GM23338 (cell line): ENCODE results near the gene SOS2. TPM values are rescaled to one million over a fixed set of nuclear protein-coding genes. Genes with fewer than 3 reads are reported as not detected.

ENCODE experiments used
- ATAC-seq: fragments of 200-7000 bp; cut with Tn5 transposase; 3 replicates; pipeline ENCODE4 v1.9.1; 2020
- DNase-seq: peaks from one replicate; pipeline ENCODE4 v3.0.0-alpha.2; 2015; ENCODE audit warnings: low spot score
- H2AFZ ChIP-seq: fragments of 200-600 bp; sonication (generic); 2 replicates; pipeline ENCODE4 v1.8.0; 2016; ENCODE audit warnings: antibody characterized with exemption, mild to moderate bottlenecking, moderate library complexity
- H3F3A ChIP-seq: fragments of 200-600 bp; sonication (generic); replicated peaks from 2 replicates; pipeline ENCODE4 v1.8.0; 2017; ENCODE audit warnings: antibody characterized with exemption, mixed run types, low read depth
- H3K27ac ChIP-seq: fragments of 200-600 bp; sonication (generic); 2 replicates; pipeline ENCODE4 v1.6.1; 2016; ENCODE audit warnings: low read depth
- H3K27me3 ChIP-seq: fragments of 200-600 bp; sonication (generic); 2 replicates; pipeline ENCODE4 v1.8.0; 2016; ENCODE audit warnings: mild to moderate bottlenecking, mixed run types, moderate library complexity; ENCODE audit not compliant: insufficient read depth
- H3K36me3 ChIP-seq: fragments of 200-600 bp; sonication (generic); 2 replicates; pipeline ENCODE4 v1.8.0; 2016; ENCODE audit warnings: mild to moderate bottlenecking; ENCODE audit not compliant: insufficient read depth
- H3K4me1 ChIP-seq: fragments of 200-600 bp; sonication (generic); 2 replicates; pipeline ENCODE4 v1.8.0; 2016; ENCODE audit warnings: mild to moderate bottlenecking, moderate library complexity; ENCODE audit not compliant: insufficient read depth
- H3K4me2 ChIP-seq: fragments of 200-600 bp; sonication (generic); 2 replicates; pipeline ENCODE4 v1.7.1; 2017; ENCODE audit warnings: mixed run types
- H3K4me3 ChIP-seq: fragments of 200-600 bp; sonication (generic); 2 replicates; pipeline ENCODE4 v1.6.1; 2016; ENCODE audit warnings: mixed run types
- H3K79me2 ChIP-seq: fragments of 200-600 bp; sonication (generic); replicated peaks from 2 replicates; pipeline ENCODE4 v1.8.0; 2017; ENCODE audit warnings: mild to moderate bottlenecking; ENCODE audit not compliant: insufficient read depth
- H3K9me2 ChIP-seq: fragments of 200-600 bp; sonication (generic); 2 replicates; pipeline ENCODE4 v1.8.0; 2017; ENCODE audit not compliant: insufficient read depth
- H4K20me1 ChIP-seq: fragments of 200-600 bp; sonication (generic); replicated peaks from 2 replicates; pipeline ENCODE4 v1.8.0; 2017; ENCODE audit warnings: mild to moderate bottlenecking; ENCODE audit not compliant: insufficient read depth
- H3K27ac Mint-ChIP-seq: 2 replicates; pipeline ENCODE4 v1.8.0; 2020; ENCODE audit warnings: inconsistent platforms, mild to moderate bottlenecking, moderate library complexity, mixed read lengths
- H3K27me3 Mint-ChIP-seq: 3 replicates; pipeline ENCODE4 v1.8.0; 2022; ENCODE audit warnings: low read depth, mild to moderate bottlenecking, moderate library complexity, mixed read lengths, inconsistent platforms; ENCODE audit not compliant: insufficient read depth, poor library complexity
- H3K36me3 Mint-ChIP-seq: 3 replicates; pipeline ENCODE4 v1.8.0; 2021; ENCODE audit warnings: low read depth, mild to moderate bottlenecking, inconsistent platforms, moderate library complexity, mixed read lengths
- H3K4me1 Mint-ChIP-seq: 3 replicates; pipeline ENCODE4 v1.8.0; 2020; ENCODE audit warnings: mild to moderate bottlenecking, inconsistent platforms, mixed read lengths
- H3K4me3 Mint-ChIP-seq: 3 replicates; pipeline ENCODE4 v1.8.0; 2021; ENCODE audit warnings: moderate library complexity, mild to moderate bottlenecking, inconsistent platforms, mixed read lengths
- H3K9me3 Mint-ChIP-seq: 3 replicates; pipeline ENCODE4 v1.8.0; 2020; ENCODE audit warnings: moderate library complexity, mild to moderate bottlenecking, inconsistent platforms, mixed read lengths
- CREB1 ChIP-seq: fragments of 250-450 bp; sonication (Bioruptor Pico); IDR thresholded peaks from 2 replicates; pipeline ENCODE4 v1.5.0; 2020; ENCODE audit warnings: low read depth, mild to moderate bottlenecking, moderate library complexity
- CTCF ChIP-seq, 2 experiments: fragments of 200-600 bp in 1 of 2; sonication (generic) in 1 of 2; conservative IDR thresholded peaks; 2 replicates each; pipeline versions ENCODE4 v1.5.1 to v1.6.1; 2016 to 2017; ENCODE audit warnings: antibody characterized with exemption in 2 of 2, low read depth in 2 of 2, mild to moderate bottlenecking in 2 of 2, moderate library complexity in 1 of 2
- ETS1 ChIP-seq: IDR thresholded peaks from 2 replicates; pipeline ENCODE4 v1.6.1; 2016; ENCODE audit warnings: antibody characterized with exemption
- EZH2 ChIP-seq: fragments of 200-600 bp; sonication (generic); IDR thresholded peaks from one replicate; pipeline ENCODE4 v1.8.0; 2017; ENCODE audit warnings: antibody characterized with exemption, mild to moderate bottlenecking, low read depth; ENCODE audit not compliant: unreplicated experiment
- JUNB ChIP-seq: IDR thresholded peaks from one replicate; pipeline ENCODE4 v1.6.1; 2016; ENCODE audit warnings: antibody characterized with exemption; ENCODE audit not compliant: unreplicated experiment
- NANOG ChIP-seq: IDR thresholded peaks from 2 replicates; pipeline ENCODE4 v1.6.1; 2016; ENCODE audit warnings: antibody characterized with exemption, borderline replicate concordance
- POLR2AphosphoS5 ChIP-seq: IDR thresholded peaks from 2 replicates; pipeline ENCODE4 v1.6.1; 2016; ENCODE audit warnings: antibody characterized with exemption, low read depth
- REST ChIP-seq: IDR thresholded peaks from one replicate; pipeline ENCODE4 v1.6.1; 2018; ENCODE audit warnings: antibody characterized with exemption; ENCODE audit not compliant: unreplicated experiment
- STAT1 ChIP-seq: IDR thresholded peaks from one replicate; pipeline ENCODE4 v1.6.1; 2016; ENCODE audit warnings: antibody characterized with exemption; ENCODE audit not compliant: unreplicated experiment
- ZNF331 ChIP-seq: fragments of 250-450 bp; sonication (Bioruptor Pico); IDR thresholded peaks from 2 replicates; pipeline ENCODE4 v1.5.0; 2020; ENCODE audit warnings: low read depth, mild to moderate bottlenecking, moderate library complexity
- polyA plus RNA-seq: library from polyadenylated mRNA; unstranded; fragments of >200 nt; fragmentation: Nextera tagmentation; extraction: Ambion mirVana; gene quantifications from 2 replicates; pipeline ENCODE4 v1.2.1, GENCODE V29; 2016
- total RNA-seq: library from RNA; depleted of rRNA; stranded (reverse); fragments of >200 nt; shearing (Covaris generic); gene quantifications from 2 replicates; pipeline ENCODE4 v1.2.3, GENCODE V29; 2014

The SOS2 gene
- total and polyA plus RNA-seq, 2 experiments from 2014 or later: 3.5 to 11.4 TPM

GRCh38 chr14:50107850-50108249 is 123.5 kb downstream of the SOS2 start:
- peak overlapping the region; percentile 74 for H3K27ac Mint-ChIP-seq
- H3K27me3 Mint-ChIP-seq: peaks cover 2% of the 10 kb centered on the region
- DNase-seq: peak; percentile 43
- H3K4me3 ChIP-seq: no peak overlapping the region
- no peaks in the 10 kb centered on the region for H3K9me3 Mint-ChIP-seq
- peaks cover 14% of the 10 kb centered on the region; the same call in 1 of the 2 replicates for H3K4me1 ChIP-seq
- peak overlapping the region; percentile 81 for H3K27ac ChIP-seq
- no peak overlapping the region for H3K4me2 ChIP-seq
- no peak overlapping the region for H3K4me3 Mint-ChIP-seq
- no peak overlapping the region for H2AFZ ChIP-seq
- H3F3A ChIP-seq: 0 out of 2 replicates have a peak, but pooled peaks cover 3% of the 10 kb centered on the region
- peaks cover 32% of the 10 kb centered on the region for H3K36me3 ChIP-seq
- no peaks in the 10 kb centered on the region for H4K20me1 ChIP-seq
- peaks cover 50% of the 10 kb centered on the region for H3K36me3 Mint-ChIP-seq
- H3K4me1 Mint-ChIP-seq: peaks cover 13% of the 10 kb centered on the region; the same call in 2 of the 3 replicates
- H3K79me2 ChIP-seq: peaks cover 12% of the 10 kb centered on the region; the same call in 1 of the 2 replicates
- TF ChIP-seq CREB1 (CRISPR knock-in tag) (no peak), NANOG (no peak), JUNB (no peak), ZNF331 (CRISPR knock-in tag) (no peak), ETS1 (no peak), CTCF (conservative IDR thresholded peaks at IDR 0.05; ENCODE audit: low read depth in 2 of 2) (no peak), POLR2AphosphoS5 (no peak), STAT1 (no peak)
- no peaks in the 10 kb centered on the region for H3K9me2 ChIP-seq
- ATAC-seq: peak; percentile 48
- no peaks in the 10 kb centered on the region for H3K27me3 ChIP-seq

- H3K27ac Mint-ChIP-seq: no peak overlapping the region
- H3F3A ChIP-seq: 0 out of 2 replicates have a peak, but pooled peaks cover 3% of the 10 kb centered on the region
- H3K36me3 Mint-ChIP-seq: peaks cover 33% of the 10 kb centered on the region
- TF ChIP-seq EZH2: no peak
- no peak for TF ChIP-seq STAT1
- TF ChIP-seq REST: no peak
- no peak for TF ChIP-seq POLR2AphosphoS5
- no peak for TF ChIP-seq CREB1 (CRISPR knock-in tag)
These were observed 125.2 kb downstream of the SOS2 start for GRCh38 chr14:50106178-50106577.

More at GRCh38 chr14:50106178-50106577, 125.2 kb downstream of the SOS2 start:
- 0 out of 2 replicates have a peak, but pooled peaks cover 4% of the 10 kb centered on the region for H3K79me2 ChIP-seq
- Mint-ChIP-seq H3K4me3 (no peak overlapping the region), H3K9me3 (no peaks in the 10 kb centered on the region), H3K4me1 (peaks cover 13% of the 10 kb centered on the region; the same call in 2 of the 3 replicates), H3K27me3 (peaks cover 2% of the 10 kb centered on the region)
- no peak overlapping the region for H3K4me2 ChIP-seq
- H3K27ac ChIP-seq: peak overlapping the region; percentile 12; the same call in 1 of the 2 replicates
- no peaks in the 10 kb centered on the region for H3K27me3 ChIP-seq
- no peak for ATAC-seq
- H3K9me2 ChIP-seq: no peaks in the 10 kb centered on the region
- peaks cover 17% of the 10 kb centered on the region for H3K36me3 ChIP-seq
- no peak for DNase-seq
- no peak overlapping the region for H2AFZ ChIP-seq
- peaks cover 14% of the 10 kb centered on the region; the same call in 1 of the 2 replicates for H3K4me1 ChIP-seq
- no peaks in the 10 kb centered on the region for H4K20me1 ChIP-seq
- no peak overlapping the region for H3K4me3 ChIP-seq
